Placental pericyte (primary cell): ENCODE results near the gene SINHCAF. TPM values are rescaled to one million over a fixed set of nuclear protein-coding genes. Genes with fewer than 3 reads are reported as not detected.

Experiments used
- small RNA-seq: library from RNA; depleted of rRNA; stranded (forward); fragments of <200 nt; gene quantifications from one replicate; pipeline ENCODE3, GENCODE V24; 2012; ENCODE audit warnings: low replicate concordance
- total RNA-seq: library from RNA; depleted of rRNA; stranded (reverse); fragments of >200 nt; gene quantifications from 2 replicates; pipeline ENCODE4 v1.2.3, GENCODE V29; 2012

SINHCAF gene, protein sequence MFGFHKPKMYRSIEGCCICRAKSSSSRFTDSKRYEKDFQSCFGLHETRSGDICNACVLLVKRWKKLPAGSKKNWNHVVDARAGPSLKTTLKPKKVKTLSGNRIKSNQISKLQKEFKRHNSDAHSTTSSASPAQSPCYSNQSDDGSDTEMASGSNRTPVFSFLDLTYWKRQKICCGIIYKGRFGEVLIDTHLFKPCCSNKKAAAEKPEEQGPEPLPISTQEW
- total RNA-seq = 21.2 and 30.9 TPM in 2 replicates

GRCh38 chr12:31325877-31326631 lies at the start of gene SINHCAF:
Gene SINHCAF (minus strand): TSS chr12:31326150. CDS start chr12:31298204, 27,946 bp downstream.

Small RNAs within 50 kb of the gene (small RNA-seq; reads per million reads assigned to genes)
- gene AC024940.4 (not detected), gene AC024940.5 (not detected), gene MREGP1 (not detected), gene RF00026 (not detected)
